Gastroesophageal sphincter (tissue), 3 donors: ENCODE data around the gene MIPEP.

Source experiments
- EP300 ChIP-seq: sonication (generic); formaldehyde crosslinking; IDR thresholded peaks from one replicate; pipeline ENCODE4 v1.6.1; 2017; ENCODE audit warnings: antibody characterized with exemption, mild to moderate bottlenecking
- POLR2A ChIP-seq, 2 donors: fragments of 450-650 bp; IDR thresholded peaks; one replicate each; pipeline ENCODE4 v1.6.1; 2017; ENCODE audit warnings: antibody characterized with exemption in 2 of 2, mild to moderate bottlenecking in 2 of 2, moderate library complexity in 1 of 2
- POLR2AphosphoS5 ChIP-seq: sonication (generic); formaldehyde crosslinking; IDR thresholded peaks from one replicate; pipeline ENCODE4 v1.6.1; 2017; ENCODE audit warnings: antibody characterized with exemption
- TF ChIP-seq, protein P1 (sequence below), 4 experiments: fragments of 200-600 bp in 2 of 4; fragments of 450-650 bp in 2 of 4; sonication (generic) in 1 of 4; IDR thresholded peaks; one replicate each; pipeline ENCODE4 v1.5.1; 2017 to 2019; ENCODE audit warnings: antibody characterized with exemption in 4 of 4, mild to moderate bottlenecking in 2 of 4, moderate library complexity in 2 of 4

DNA sequence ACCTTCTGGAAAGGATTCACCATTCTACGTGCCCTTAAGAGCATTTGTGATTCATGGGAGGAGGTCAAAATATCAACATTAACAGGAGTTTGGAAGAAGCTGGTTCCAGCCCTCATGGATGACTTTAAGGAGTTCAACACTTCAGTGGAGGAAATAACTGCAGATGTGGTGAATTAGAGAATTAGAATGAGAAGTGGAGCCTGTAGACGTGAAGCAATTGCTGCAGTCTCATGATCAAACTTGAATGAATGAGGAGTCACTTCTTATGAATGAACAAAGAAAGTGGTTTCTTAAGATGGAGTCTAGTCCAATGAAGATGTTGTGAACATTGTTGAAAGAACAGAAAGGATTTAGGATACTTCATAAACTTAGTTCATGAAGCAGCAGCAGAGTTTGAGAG is 189.9 kb downstream of the MIPEP start:
- TF ChIP-seq, protein P1, sequence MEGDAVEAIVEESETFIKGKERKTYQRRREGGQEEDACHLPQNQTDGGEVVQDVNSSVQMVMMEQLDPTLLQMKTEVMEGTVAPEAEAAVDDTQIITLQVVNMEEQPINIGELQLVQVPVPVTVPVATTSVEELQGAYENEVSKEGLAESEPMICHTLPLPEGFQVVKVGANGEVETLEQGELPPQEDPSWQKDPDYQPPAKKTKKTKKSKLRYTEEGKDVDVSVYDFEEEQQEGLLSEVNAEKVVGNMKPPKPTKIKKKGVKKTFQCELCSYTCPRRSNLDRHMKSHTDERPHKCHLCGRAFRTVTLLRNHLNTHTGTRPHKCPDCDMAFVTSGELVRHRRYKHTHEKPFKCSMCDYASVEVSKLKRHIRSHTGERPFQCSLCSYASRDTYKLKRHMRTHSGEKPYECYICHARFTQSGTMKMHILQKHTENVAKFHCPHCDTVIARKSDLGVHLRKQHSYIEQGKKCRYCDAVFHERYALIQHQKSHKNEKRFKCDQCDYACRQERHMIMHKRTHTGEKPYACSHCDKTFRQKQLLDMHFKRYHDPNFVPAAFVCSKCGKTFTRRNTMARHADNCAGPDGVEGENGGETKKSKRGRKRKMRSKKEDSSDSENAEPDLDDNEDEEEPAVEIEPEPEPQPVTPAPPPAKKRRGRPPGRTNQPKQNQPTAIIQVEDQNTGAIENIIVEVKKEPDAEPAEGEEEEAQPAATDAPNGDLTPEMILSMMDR (IDR thresholded peaks at IDR 0.05) = no peak
- TF ChIP-seq POLR2A (IDR thresholded peaks at IDR 0.05) (no peak), POLR2AphosphoS5 (no peak), EP300 (no peak)
